GM10248 (cell line): Measurements from ENCODE around the gene UNCX.

ENCODE experiments used
- CTCF ChIA-PET: fragments of 300-600 bp; sonication (Branson Sonifier 250); formaldehyde crosslinking; extraction: SDS; loops from one replicate; lab custom pipeline; 2021; ENCODE audit warnings: antibody characterized with exemption; lab: Yijun Ruan, JAX
- POLR2A ChIA-PET: fragments of 350-650 bp; sonication (Branson Sonifier 250); formaldehyde crosslinking; extraction: SDS; loops from one replicate; lab custom pipeline; 2020; ENCODE audit warnings: antibody characterized with exemption; lab: Yijun Ruan, JAX
- DNase-seq: peaks from one replicate; pipeline ENCODE4 v3.0.0; 2012; ENCODE audit errors: extremely low spot score
- TF ChIP-seq, protein P1 (sequence below): IDR thresholded peaks from 2 replicates; pipeline ENCODE4 v1.5.1; 2012; ENCODE audit warnings: mild to moderate bottlenecking, low read depth; ENCODE audit errors: extremely low read depth, missing control alignments, control extremely low read depth

UNCX gene

DNA sequence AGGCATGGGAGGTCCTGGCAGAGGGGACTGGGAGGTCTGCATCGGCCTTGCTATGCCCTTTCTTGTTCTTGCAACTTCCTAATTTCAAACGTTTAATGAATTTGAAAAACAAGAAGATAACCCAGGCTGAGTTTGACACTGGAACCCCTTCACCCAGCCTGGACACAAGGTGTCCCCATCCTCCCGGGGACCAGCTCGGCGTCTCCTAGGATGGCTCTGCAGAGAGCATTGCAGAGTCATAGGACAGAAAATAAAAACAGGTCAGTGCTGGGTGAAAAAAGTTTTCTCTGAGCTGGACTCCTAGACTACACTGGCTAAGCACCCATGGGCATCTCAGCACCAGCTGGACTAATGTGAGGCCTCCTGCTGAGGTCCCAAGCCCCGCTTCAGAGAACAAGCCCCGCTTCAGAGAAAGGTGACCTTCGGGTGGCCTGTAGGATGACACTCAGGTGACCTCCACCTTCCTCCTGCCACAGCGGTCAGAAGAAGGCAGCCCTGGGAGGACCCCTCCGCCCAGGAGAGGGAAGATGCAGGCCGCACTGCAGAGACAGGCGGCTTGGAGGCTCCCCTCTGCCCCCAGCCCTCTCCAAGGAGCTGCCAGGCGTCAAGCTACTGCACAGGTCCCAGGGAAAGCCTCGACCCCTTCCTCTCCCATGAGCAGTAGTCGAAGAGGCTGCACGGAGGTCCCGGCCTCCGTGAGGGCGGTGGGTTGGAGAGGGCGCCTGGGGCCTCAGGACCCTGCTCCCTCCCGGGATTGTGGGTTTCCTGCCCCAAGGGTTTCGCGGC, 9.3 kb upstream of the UNCX start:
- ChIA-PET POLR2A (no interaction called here), CTCF (interaction anchor here (1.3 to 7.3 kb wide), 4 partner anchors 46 to 209 kb away, joined by 3 to 43 read pairs (median 4); no protein-coding TSS in a partner anchor)
- TF ChIP-seq, protein P1, sequence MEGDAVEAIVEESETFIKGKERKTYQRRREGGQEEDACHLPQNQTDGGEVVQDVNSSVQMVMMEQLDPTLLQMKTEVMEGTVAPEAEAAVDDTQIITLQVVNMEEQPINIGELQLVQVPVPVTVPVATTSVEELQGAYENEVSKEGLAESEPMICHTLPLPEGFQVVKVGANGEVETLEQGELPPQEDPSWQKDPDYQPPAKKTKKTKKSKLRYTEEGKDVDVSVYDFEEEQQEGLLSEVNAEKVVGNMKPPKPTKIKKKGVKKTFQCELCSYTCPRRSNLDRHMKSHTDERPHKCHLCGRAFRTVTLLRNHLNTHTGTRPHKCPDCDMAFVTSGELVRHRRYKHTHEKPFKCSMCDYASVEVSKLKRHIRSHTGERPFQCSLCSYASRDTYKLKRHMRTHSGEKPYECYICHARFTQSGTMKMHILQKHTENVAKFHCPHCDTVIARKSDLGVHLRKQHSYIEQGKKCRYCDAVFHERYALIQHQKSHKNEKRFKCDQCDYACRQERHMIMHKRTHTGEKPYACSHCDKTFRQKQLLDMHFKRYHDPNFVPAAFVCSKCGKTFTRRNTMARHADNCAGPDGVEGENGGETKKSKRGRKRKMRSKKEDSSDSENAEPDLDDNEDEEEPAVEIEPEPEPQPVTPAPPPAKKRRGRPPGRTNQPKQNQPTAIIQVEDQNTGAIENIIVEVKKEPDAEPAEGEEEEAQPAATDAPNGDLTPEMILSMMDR: peak; percentile 18
- no peak for DNase-seq

DNA sequence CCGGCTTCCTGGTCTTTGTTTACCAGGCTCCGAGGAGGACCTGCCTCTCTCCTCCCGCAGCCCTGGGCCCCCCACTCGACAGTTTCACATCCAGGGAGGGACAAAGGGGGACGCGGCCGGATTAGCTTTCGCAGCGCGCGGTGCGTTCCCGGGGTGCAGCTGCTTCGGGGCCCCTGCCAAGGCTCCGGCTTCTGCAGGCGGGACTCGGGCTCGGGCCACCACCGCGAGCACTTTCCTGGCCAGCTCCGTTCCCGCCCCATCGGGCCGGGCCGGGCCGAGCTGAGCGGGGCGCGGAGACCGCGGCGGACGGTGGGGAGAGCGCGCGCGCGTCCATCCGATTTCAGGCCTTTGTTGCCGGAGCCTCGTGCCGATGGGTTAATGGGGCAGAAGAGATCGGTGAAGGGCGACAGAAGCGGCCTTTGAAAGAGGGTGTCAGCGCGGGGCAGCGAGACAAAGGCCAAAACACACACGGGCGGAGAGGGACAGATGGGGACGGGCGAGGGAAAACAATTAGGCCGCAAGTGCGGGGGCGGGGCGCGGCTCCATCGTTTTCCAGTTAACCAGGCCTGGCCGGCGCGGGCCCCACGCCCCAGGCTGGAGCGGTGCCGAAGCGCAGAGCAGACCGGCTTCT, 8.5 kb upstream of the UNCX start:
- POLR2A ChIA-PET: no interaction called here
- CTCF ChIA-PET: interaction anchor here (1.3 to 7.3 kb wide), 5 partner anchors 8 to 250 kb away, joined by 3 to 43 read pairs (median 4); no protein-coding TSS in a partner anchor
- DNase-seq: no peak
- TF ChIP-seq, protein P1: no peak

DNA sequence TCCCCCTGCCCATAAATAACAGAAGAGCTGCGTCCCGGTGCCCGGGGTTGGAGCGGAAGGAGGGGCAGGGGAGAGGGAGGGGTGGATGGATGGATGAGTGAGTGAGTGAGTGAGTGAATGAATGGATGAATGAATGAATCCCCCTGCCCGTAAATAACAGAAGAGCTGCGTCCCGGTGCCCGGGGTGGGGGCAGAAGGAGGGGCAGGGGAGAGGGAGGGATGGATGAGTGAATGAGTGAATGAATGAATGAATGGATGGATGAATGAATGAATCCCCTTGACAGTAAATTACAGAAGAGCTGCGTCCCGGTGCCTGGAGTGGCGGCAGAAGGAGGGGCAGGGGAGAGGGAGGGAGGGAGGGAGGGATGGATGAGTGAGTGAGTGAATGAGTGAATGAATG, 7.6 kb upstream of the UNCX start:
- ChIA-PET POLR2A (interaction anchor here (0.7 kb wide), 1 partner anchor 167 kb away, joined by 3 read pairs; no protein-coding TSS in a partner anchor), CTCF (interaction anchor here (1.3 to 7.3 kb wide), 5 partner anchors 9 to 250 kb away, joined by 3 to 43 read pairs (median 7); no protein-coding TSS in a partner anchor)
- TF ChIP-seq, protein P1: no peak

DNA sequence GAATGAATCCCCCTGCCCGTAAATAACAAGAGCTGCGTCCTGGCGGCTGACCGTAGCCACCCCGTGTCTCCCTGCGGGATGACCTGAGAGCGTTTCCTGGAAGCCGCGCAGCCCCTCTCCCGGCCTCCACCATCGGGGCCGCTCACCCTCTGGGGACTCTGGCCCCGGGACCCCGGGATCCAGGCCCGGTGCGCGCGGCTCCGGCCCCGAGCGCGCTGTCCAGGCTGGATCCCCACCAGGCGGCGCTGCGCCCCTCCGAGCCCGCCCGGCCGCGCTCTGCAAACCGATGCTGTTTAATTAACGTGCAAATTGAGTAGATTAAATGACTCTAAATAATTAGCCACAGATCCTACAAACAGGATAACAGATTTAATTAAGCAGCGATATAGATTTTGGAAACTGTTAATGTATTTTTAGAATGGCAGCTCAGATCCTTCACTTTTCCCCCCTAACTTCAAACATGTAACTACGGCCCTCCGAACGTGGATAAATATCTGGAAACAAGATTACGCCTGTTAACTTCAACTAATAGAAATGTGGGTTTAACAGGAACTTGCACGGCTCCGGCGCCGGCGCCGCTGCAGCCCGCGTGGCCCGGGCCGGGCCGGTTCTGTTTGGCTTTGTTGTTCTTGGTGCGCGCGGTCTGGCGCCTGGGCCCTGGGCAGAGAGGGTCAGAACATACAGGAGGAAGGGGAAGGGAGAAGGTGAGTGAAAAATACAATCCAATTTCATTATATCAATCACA, 7.1 kb upstream of the UNCX start:
- ChIA-PET POLR2A (interaction anchor here (0.7 kb wide), 1 partner anchor 168 kb away, joined by 3 read pairs; no protein-coding TSS in a partner anchor), CTCF (interaction anchor here (0.7 to 7.3 kb wide), 7 partner anchors 8 to 249 kb away, joined by 3 to 43 read pairs (median 5); no protein-coding TSS in a partner anchor)
- DNase-seq: peak; percentile 75
- TF ChIP-seq, protein P1: peak; percentile 69

More for the DNA sequence above, 7.6 kb upstream of the UNCX start:
- DNase-seq: no peak

DNA sequence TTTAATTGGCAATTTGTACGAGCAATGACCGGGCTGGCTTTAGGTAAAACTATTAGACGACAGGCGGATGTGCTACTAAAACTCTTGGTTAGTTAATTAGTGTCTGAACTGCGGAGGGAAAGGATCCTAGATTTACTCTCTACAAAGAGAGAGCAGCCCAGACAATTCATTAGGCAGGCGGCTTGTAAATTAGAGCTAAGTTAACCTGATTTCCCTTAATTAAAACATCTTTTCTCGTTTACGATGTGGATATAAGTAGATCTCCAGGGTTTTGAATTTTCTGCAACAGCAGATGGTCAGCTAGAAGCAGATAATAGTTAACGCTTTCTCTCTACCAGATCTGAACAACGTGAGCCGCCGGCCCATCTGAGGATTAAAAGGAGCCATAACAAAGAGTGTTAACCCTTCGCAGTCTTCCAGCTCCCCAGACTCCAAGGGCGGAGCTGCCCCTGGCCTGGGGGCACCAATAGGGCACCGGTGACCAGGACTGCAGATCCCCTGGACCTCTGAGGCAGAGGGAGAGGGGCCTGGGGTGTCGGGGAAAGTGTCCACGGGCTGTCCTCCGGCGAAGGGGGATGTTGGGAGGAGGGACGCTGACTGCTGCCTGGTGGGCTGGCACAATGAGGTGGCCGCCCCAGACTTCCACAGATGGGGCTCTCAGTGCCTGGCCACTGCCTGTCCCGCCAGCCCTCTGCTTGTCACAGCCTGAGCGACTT, 6.3 kb upstream of the UNCX start:
- ChIA-PET CTCF (interaction anchor here (0.7 to 7.3 kb wide), 6 partner anchors 8 to 248 kb away, joined by 3 to 43 read pairs (median 6); no protein-coding TSS in a partner anchor), POLR2A (no interaction called here)
- TF ChIP-seq, protein P1: no peak
- no peak for DNase-seq
